C4-2B (cell line): ENCODE measurements around the gene ASXL1.
"Not testable (repeated sequence)": the region's sequence is repeated elsewhere in the genome, so short reads cannot be mapped to it uniquely, and the experiment has no call there.

ENCODE experiments used
- H3K27ac ChIP-seq: fragments of 450-650 bp; 2 replicates; pipeline ENCODE4 v1.5.1; 2017
- CTCF ChIP-seq: fragments of 450-650 bp; conservative IDR thresholded peaks from 2 replicates; pipeline ENCODE4 v1.5.1; 2017; ENCODE audit warnings: mild to moderate bottlenecking
- ZFX ChIP-seq: fragments of 450-650 bp; IDR thresholded peaks from 2 replicates; pipeline ENCODE4 v1.6.1; 2017

ASXL1 gene

GRCh38 chr20:32366380-32366779 lies 8.2 kb downstream of the ASXL1 start:
- H3K27ac ChIP-seq: no peak overlapping the region
- TF ChIP-seq CTCF: no peak
- no peak for TF ChIP-seq ZFX

- H3K27ac ChIP-seq: no peak overlapping the region
Measured at GRCh38 chr20:32368323-32368722, 10.2 kb downstream of the ASXL1 start.

GRCh38 chr20:32368925-32369324 lies 10.8 kb downstream of the ASXL1 start:
- TF ChIP-seq ZFX: no peak
- TF ChIP-seq CTCF: no peak
- H3K27ac ChIP-seq: no peak overlapping the region

More at GRCh38 chr20:32368323-32368722, 10.2 kb downstream of the ASXL1 start:
- TF ChIP-seq CTCF (no peak), ZFX (no peak)

DNA sequence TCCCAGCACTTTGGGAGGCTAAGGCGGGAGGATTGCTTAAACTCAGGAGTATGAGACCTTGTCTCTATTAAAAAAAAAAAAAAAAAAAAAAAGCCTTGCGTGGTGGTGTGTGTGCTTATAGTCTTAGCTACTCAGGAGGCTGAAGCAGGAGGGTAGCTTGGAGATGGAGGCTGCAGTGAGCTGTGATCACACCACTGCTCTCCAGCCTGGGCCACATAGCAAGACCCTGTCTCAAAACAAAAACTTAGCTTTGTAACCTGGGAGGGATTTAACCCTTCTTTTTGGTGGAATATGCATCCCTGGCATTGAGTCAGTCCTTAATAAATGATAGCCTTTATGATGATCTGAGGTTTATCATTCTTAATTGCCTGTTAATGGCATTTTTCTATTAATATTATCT lies 12.8 kb downstream of the ASXL1 start:
- no peak for TF ChIP-seq ZFX
- TF ChIP-seq CTCF: no peak
- no peak overlapping the region for H3K27ac ChIP-seq

DNA sequence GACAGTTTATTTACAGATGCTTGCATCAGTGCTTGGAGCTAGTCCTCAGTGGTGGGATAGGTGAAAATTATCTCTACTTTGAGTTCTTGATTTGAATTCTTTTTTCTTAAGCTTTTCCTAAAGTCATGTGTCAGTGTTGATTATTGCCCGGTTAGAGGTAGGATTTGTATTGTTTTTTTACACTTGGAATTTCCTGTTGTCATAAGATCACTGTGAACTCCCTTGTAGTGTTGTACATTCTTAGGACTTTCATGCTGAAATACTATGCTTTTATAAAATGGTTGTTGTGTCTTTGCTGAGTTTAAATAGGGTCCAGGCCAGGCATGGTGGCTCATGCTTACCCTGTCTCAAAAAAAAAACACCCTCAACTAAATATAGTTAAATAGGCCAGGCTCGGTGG lies 20.3 kb downstream of the ASXL1 start:
- no peak for TF ChIP-seq CTCF
- TF ChIP-seq ZFX: no peak
- H3K27ac ChIP-seq: no peak overlapping the region

GRCh38 chr20:32380037-32380436 lies 21.9 kb downstream of the ASXL1 start:
- H3K27ac ChIP-seq: not testable (repeated sequence)

GRCh38 chr20:32380745-32381144 lies 22.6 kb downstream of the ASXL1 start:
- TF ChIP-seq CTCF: no peak
- TF ChIP-seq ZFX: no peak

GRCh38 chr20:32382102-32382950 lies 24.2 kb downstream of the ASXL1 start:
- H3K27ac ChIP-seq: no peak overlapping the region
- TF ChIP-seq CTCF: no peak
- TF ChIP-seq ZFX: no peak

More at GRCh38 chr20:32380745-32381144, 22.6 kb downstream of the ASXL1 start:
- no peak overlapping the region for H3K27ac ChIP-seq

DNA sequence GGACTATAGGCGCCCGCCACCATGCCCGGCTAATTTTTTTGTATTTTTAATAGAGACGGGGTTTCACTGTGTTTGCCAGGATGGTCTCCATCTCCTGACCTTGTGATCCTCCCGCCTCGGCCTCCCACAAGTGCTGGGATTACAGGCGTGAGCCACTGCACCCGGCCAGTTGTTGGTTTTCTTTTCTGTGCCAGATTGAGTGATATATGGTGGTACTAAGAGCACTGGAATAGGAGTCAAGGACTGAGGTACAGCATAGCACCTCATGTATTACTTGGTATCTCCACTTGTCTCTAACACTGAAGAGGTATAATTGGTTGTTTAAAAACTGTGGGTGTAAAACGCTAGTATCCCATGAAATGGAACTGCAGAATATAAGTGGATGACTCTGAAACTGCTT lies 25.3 kb downstream of the ASXL1 start:
- H3K27ac ChIP-seq: not testable (repeated sequence)
